ENCODE measurements around the gene LCT.

LCT gene

DNA sequence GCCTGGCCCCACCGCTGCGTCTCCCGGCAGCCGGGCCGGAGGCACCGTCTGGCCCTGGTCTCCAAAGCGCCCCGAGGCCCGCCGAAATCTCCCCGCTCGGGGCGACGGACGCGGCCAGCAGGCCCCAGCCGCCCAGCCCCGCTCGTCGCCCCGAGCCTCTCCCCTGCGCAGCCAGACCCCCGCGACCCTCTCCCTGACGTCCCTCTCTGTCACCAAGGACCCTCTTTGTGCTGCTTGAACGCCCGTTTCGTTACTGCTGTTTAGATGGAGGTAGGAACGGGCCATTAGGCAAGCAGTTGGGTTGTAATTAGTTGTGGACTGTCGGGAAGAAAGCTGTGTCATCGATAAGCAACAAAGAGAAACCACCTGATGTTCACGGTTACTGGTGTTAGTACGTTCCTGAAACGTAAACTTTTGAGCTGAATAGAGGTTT is 94.6 kb downstream of the LCT start:
- DNase-seq (ENCODE audit: low read depth, low spot score) = peak; percentile 74

DNA sequence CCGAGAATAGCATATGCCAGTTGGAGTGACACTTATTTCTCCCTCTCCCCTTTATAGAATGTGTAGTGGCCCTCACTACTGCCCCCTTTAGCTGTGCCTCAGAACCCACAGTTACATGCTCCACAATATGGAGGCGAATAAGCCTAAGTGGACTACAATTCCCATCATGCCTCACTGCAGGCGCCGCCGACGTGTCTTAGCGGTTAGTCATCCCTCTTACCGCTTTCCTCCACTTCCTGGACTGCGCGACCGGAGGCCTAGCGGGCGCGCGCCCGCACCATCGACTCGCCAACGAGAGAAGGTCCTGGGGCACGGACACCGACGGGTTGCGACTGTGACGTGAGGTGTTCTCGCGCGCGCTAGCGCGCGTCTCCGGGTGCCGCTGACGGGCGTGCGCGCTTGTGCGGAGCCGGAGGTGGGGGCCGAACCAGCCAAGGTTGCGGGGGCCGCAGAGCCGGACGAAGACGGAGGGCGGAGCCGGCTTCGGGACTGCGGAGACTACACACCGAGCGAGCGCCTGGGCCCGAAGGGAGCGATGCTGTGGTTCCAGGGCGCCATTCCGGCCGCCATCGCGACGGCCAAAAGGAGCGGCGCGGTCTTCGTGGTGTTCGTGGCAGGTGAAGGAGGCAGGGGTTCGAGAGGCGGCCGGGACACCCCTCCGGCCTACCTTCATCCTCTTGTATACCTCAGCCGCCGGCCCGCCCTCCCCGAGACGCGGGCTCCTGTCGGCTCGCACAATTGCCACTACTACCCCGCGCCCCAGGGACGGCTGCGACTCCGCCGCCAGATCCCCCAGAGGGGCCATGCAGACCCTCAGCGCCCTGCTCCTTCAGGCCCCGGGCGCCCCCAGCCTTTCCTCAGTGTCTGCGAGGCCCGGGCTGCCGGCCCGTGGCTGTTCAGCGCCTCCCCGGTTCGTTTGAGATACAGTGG is 95.3 kb downstream of the LCT start, which contains the start of gene UBXN4:
Gene UBXN4, plus strand, starts transcription at position 461 of the 930 bp plus-strand sequence. Its CDS starts 75 bp downstream, at position 536.
- DNase-seq (ENCODE audit: low read depth, low spot score) = peak; percentile 100

DNA sequence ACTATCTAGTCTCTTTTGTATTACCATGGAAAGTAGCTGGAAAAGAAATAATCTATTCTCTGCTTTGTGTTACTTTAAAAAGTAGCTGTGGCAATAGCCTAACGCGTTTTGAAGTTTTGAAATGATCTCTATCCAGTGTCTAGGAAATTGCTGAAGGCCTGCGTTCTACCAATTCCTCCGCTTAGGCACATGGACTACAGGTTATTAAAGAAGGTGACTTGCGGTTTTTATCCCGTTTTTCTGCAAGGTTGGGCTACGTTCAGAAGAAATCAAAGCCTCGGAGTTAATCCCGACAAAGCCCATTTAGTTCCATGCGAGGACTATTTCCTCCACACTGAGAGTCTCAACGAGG is 96.0 kb downstream of the LCT start:
- no peak for DNase-seq (ENCODE audit: low read depth, low spot score)

DNA sequence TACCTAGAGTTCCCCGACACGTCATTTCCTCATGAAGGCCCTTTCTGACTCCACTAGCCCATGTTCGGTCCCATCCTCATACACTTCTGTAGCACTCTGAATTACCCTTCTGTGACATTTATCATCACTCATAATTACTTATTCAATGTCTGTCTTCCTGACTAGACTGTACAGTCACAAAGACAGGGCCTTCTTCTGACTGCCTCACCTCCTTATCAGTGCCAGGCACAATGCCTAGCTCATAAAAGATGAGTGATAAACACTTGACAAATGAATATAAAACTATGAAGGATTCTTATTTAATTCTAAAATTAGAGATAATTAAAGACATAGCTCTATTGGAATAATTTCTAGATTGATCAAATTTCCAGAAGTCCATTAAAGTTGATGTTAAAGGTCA is 96.8 kb downstream of the LCT start:
- DNase-seq (ENCODE audit: low read depth, low spot score) = no peak

All from astrocyte of the hippocampus (primary cell).